Epithelial cell of proximal tubule (primary cell): ENCODE measurements around the gene RDM1. TPM values are rescaled to one million over a fixed set of nuclear protein-coding genes. Genes with fewer than 3 reads are reported as not detected.

Source experiments
- DNase-seq: peaks from one replicate; pipeline ENCODE4 v3.0.0-alpha.2; 2011; ENCODE audit warnings: low read depth
- H3K4me3 ChIP-seq: 2 replicates; pipeline ENCODE4 v1.5.1; 2011; ENCODE audit warnings: low read depth, mild to moderate bottlenecking, low read length
- total RNA-seq: library from RNA; depleted of rRNA; stranded (reverse); fragments of >200 nt; gene quantifications from 2 replicates; pipeline ENCODE4 v1.2.3, GENCODE V29; 2015
- TF ChIP-seq, protein P1 (sequence below): conservative IDR thresholded peaks from 2 replicates; pipeline ENCODE4 v1.5.1; 2012; ENCODE audit warnings: low read depth, mild to moderate bottlenecking, low read length

Gene RDM1
- total RNA-seq, 1 donor from 2014 or later = 4.0 TPM

DNA sequence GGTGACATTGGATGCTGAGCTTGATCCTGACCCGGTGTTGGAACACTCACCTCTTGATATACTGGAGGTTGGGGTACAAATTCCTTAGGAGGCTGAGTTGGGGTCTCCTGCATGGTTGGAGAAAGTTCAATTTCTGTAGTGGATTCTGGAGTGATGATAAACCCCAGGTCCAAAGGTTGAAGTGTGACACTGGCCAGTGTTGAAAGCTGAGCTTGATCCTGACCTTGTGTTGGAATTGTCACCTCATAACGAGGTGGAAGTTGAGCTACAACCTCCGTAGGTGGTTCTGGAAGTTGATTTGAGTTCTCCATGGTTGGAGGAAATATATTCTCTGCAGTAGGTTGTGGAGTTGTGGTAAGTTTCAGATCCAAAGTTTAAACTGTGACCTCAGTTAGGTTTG, 21.2 kb downstream of the RDM1 start:
- no peak for DNase-seq
- no peak overlapping the region for H3K4me3 ChIP-seq
- TF ChIP-seq, protein P1, sequence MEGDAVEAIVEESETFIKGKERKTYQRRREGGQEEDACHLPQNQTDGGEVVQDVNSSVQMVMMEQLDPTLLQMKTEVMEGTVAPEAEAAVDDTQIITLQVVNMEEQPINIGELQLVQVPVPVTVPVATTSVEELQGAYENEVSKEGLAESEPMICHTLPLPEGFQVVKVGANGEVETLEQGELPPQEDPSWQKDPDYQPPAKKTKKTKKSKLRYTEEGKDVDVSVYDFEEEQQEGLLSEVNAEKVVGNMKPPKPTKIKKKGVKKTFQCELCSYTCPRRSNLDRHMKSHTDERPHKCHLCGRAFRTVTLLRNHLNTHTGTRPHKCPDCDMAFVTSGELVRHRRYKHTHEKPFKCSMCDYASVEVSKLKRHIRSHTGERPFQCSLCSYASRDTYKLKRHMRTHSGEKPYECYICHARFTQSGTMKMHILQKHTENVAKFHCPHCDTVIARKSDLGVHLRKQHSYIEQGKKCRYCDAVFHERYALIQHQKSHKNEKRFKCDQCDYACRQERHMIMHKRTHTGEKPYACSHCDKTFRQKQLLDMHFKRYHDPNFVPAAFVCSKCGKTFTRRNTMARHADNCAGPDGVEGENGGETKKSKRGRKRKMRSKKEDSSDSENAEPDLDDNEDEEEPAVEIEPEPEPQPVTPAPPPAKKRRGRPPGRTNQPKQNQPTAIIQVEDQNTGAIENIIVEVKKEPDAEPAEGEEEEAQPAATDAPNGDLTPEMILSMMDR = no peak

GRCh38 chr17:35907691-35908090, 22.9 kb downstream of the RDM1 start:
- no peak for DNase-seq
- TF ChIP-seq, protein P1 = no peak
- H3K4me3 ChIP-seq = no peak overlapping the region

DNA sequence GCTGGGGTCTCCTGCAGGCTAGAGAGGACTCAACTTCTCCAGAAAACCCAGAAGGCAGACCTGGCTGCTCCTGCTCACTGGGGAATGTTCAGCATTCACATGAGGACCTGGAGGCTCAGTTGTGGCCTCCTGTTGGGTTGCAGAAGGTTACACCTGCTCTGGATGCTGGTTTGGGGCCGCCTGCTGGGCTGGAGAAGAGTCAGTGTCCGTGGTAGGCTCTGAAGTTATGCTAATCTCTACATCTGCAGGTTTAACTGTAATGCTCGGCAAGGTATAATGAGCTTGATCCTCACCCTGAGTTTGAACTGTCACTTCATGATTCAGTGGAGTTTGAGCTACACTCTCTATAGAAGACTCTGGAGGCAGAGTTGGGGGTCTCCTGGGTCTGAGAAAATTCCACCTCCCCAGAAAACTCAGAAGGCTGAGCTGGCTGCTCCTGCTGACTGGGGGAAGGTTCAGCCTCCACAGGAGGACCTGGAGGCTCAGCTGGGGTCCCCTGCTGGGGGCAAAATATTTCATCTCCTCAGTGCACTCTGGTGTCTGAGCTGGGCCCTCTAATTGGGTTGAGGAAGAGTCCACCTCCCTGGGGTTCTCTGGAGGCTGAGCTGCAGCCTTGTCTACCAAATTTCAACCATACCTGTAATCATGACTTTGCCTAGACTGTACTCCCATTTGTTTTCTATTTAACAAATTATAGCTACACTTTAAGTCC, 23.5 kb downstream of the RDM1 start:
- no peak overlapping the region for H3K4me3 ChIP-seq
- TF ChIP-seq, protein P1 = no peak
- no peak for DNase-seq

DNA sequence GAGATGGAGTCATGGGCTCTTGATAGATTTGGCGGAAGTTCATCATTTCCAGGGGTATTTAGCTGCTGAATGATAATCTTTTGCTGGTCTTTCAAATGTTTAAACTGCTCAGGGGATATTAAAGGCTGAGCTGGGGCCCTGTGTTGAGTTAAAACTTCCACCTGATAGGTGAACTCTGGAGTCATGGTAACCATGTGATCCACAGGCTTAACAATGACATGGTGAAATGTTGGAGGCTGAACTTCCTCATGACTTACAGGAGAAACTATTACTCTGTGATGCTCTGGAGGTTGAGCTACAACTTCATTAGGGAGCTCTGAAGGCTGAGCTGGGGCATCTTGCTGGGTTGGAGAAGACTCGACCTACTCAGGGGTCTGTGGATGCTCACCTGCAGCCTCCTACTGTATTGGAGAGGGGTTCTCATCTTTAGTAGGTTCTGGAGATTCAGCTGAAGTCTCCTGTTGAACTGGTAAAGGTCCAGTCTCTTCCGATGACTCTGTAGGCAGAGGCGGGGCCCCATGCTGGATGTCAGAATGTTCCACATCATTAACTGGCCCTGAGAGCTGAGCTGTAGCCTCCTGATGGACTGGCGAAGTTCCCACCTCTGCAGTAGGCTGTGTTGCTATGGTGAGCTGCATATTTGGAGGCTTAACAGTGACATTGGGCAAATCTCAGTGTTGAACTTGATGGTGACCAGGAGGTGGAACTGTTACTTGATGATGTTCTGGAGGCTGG, 24.2 kb downstream of the RDM1 start:
- no peak overlapping the region for H3K4me3 ChIP-seq
- no peak for DNase-seq
- TF ChIP-seq, protein P1 = no peak

DNA sequence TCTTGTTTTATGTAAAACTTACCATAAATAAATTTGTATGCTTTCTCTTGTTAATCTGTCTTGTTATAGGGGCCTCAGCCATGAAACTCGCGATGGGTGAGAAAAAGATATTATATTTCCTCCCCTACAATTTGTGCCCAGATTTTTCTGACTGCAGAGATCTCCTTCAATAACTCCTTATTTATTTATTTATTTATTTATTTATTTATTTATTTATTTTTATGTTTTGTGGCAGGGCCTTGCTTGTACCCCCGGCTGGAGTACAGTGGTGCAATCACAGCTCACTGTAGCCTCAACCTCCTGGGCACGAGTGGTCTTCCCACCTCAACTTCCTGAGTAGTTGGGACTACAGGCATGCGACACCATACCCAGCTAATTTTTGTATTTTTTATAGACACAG, 27.1 kb downstream of the RDM1 start:
- H3K4me3 ChIP-seq = no peak overlapping the region
- no peak for DNase-seq
- TF ChIP-seq, protein P1 = no peak

DNA sequence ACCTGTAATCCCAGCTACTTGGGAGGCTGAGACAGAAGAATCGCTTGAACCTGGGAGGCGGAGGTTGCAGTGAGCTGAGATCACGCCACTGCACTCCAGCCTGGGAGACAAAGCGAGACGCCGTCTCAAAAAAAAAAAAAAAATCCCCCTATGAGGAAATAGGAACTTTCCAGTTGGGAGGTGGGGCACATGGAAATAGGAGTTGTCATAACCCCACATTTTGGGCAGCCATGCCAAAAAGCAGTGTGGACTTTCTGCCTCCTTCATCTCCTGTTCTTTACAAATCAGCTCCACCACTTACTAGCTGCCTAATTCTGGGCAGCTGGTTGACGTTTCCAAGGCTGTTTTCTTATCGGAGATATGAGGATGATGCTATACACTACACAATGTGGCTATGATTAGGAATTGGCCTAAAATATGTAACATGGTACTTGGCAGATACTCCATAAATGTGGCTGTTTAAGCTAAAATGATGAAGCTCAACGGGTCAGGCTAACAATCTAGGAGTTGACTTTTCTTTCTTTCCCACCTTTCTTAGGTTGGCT, 28.9 kb downstream of the RDM1 start:
- H3K4me3 ChIP-seq = no peak overlapping the region
- DNase-seq = no peak
- TF ChIP-seq, protein P1 = no peak
